K562 (cell line): ENCODE results near the gene TMED10. TPM values are rescaled to one million over a fixed set of nuclear protein-coding genes. Genes with fewer than 3 reads are reported as not detected.

Experiments used
- ATAC-seq: fragments of 200-7000 bp; cut with Tn5 transposase; 3 replicates; pipeline ENCODE4 v1.9.1; 2020; ENCODE audit warnings: moderate library complexity
- BruUV-seq: library from RNA; stranded (reverse); fragments of 400-500 nt; replicated peaks from 2 replicates; lab custom pipeline; 2021; lab: Mats Ljungman, UMichigan
- CTCF ChIA-PET: fragments of 300-600 bp; formaldehyde crosslinking; extraction: SDS; loops from one replicate; lab custom pipeline; 2021; ENCODE audit warnings: low intra/inter-chr PET ratio; lab: Yijun Ruan, JAX
- POLR2A ChIA-PET: fragments of 300-600, 350-650 bp; sonication (Branson Sonifier 250); formaldehyde crosslinking; extraction: SDS; loops from one replicate; lab custom pipeline; 2021; ENCODE audit warnings: antibody characterized with exemption, inconsistent platforms; lab: Yijun Ruan, JAX
- DNase-seq, 4 experiments: peaks; one replicate each; pipeline versions ENCODE4 v3.0.0 to v3.0.0-alpha.2; 2011 to 2018; ENCODE audit warnings: low spot score in 3 of 4, mixed read lengths in 3 of 4; ENCODE audit errors: extremely low read depth in 1 of 4
- FAIRE-seq: peaks from 2 replicates; lab custom pipeline; 2011; peaks lifted over from hg19 to GRCh38; lab: Jason Lieb, UNC
- H2AFZ ChIP-seq: 2 replicates; pipeline ENCODE4 v1.6.0; 2011; ENCODE audit warnings: low read depth, low read length, control low read depth, inconsistent platforms
- H3K27ac ChIP-seq: fragments of 200-600 bp; 3 replicates; pipeline ENCODE4 v1.8.0; 2011; ENCODE audit warnings: low read depth, mild to moderate bottlenecking, control low read depth, inconsistent platforms, low read length, moderate library complexity, mixed read lengths; ENCODE audit errors: extremely low read depth
- H3K27me3 ChIP-seq, 2 experiments: fragments of 300-600 bp in 1 of 2; 2 replicates in 1 of 2; 3 replicates in 1 of 2; pipeline versions ENCODE4 v1.6.0 to v1.8.0; 2011; ENCODE audit warnings: inconsistent platforms in 2 of 2, low read length in 2 of 2, mild to moderate bottlenecking in 1 of 2, mixed read lengths in 1 of 2, moderate library complexity in 1 of 2; ENCODE audit not compliant: control insufficient read depth in 2 of 2, insufficient read depth in 2 of 2
- H3K36me3 ChIP-seq: fragments of 300-600 bp; 3 replicates; pipeline ENCODE4 v1.8.0; 2011; ENCODE audit warnings: mild to moderate bottlenecking, low read length, inconsistent platforms; ENCODE audit not compliant: control insufficient read depth, insufficient read depth
- H3K4me1 ChIP-seq, 2 experiments: fragments of 200-600 bp in 1 of 2; replicated peaks in 1 of 2; 2 replicates in 1 of 2; 3 replicates in 1 of 2; pipeline versions ENCODE4 v1.5.1 to v1.8.0; 2011; ENCODE audit warnings: inconsistent platforms in 2 of 2, low read length in 2 of 2, mild to moderate bottlenecking in 1 of 2, mixed read lengths in 1 of 2, moderate library complexity in 1 of 2; ENCODE audit not compliant: control insufficient read depth in 2 of 2, insufficient read depth in 2 of 2
- H3K4me2 ChIP-seq: 2 replicates; pipeline ENCODE4 v1.6.1; 2011; ENCODE audit warnings: low read length, control low read depth, inconsistent platforms, mixed read lengths; ENCODE audit not compliant: insufficient read depth
- H3K4me3 ChIP-seq: fragments of 200-600 bp; sonication (generic), shearing (Covaris generic); 2 replicates; pipeline ENCODE4 v1.5.1; 2016; ENCODE audit warnings: control low read depth, inconsistent platforms
- H3K79me2 ChIP-seq: fragments of 200-600 bp; 3 replicates; pipeline ENCODE4 v1.8.0; 2011; ENCODE audit warnings: low read length, inconsistent platforms; ENCODE audit not compliant: control insufficient read depth, insufficient read depth
- H3K9ac ChIP-seq, 2 experiments: 2 replicates each; pipeline versions ENCODE4 v1.6.0 to v1.6.1; 2011; ENCODE audit warnings: low read depth in 2 of 2, low read length in 2 of 2, control low read depth in 1 of 2, inconsistent platforms in 1 of 2, mild to moderate bottlenecking in 1 of 2, mixed read lengths in 1 of 2; ENCODE audit not compliant: insufficient read depth in 1 of 2
- H3K9me1 ChIP-seq: one replicate; pipeline ENCODE4 v1.6.0; 2011; ENCODE audit warnings: inconsistent platforms, mild to moderate bottlenecking, low read length, moderate library complexity; ENCODE audit not compliant: control insufficient read depth, insufficient read depth
- H3K9me3 ChIP-seq: replicated peaks from 2 replicates; pipeline ENCODE4 v1.5.1; 2011; ENCODE audit warnings: low read depth, low read length, inconsistent platforms; ENCODE audit not compliant: control insufficient read depth, insufficient read depth
- H4K20me1 ChIP-seq: replicated peaks from 2 replicates; pipeline ENCODE4 v1.6.1; 2011; ENCODE audit warnings: low read length, inconsistent platforms, mixed read lengths; ENCODE audit not compliant: control insufficient read depth, insufficient read depth
- LEF1 ChIP-seq: fragments of 450-650 bp; IDR thresholded peaks from 2 replicates; pipeline ENCODE4 v1.6.1; 2016; ENCODE audit warnings: mild to moderate bottlenecking
- PPARD ChIP-seq: fragments of 250-450 bp; sonication (Bioruptor Pico); IDR thresholded peaks from 2 replicates; pipeline ENCODE4 v1.8.0; 2022; ENCODE audit warnings: inconsistent platforms, mild to moderate bottlenecking, moderate library complexity
- TAF1 ChIP-seq: IDR thresholded peaks from 2 replicates; pipeline ENCODE4 v1.6.1; 2011; ENCODE audit warnings: mild to moderate bottlenecking, low read length, moderate library complexity; ENCODE audit not compliant: insufficient read depth, control insufficient read depth, severe bottlenecking; ENCODE audit errors: extremely low read depth
- ZBTB34 ChIP-seq: fragments of 250-450 bp; sonication (Bioruptor Pico); IDR thresholded peaks from 2 replicates; pipeline ENCODE4 v1.8.0; 2021; ENCODE audit warnings: mild to moderate bottlenecking, moderate library complexity
- ZBTB5 ChIP-seq: fragments of 450-650 bp; IDR thresholded peaks from 2 replicates; pipeline ENCODE4 v1.6.1; 2017; ENCODE audit warnings: antibody characterized with exemption
- ZNF165 ChIP-seq: fragments of 250-450 bp; sonication (Bioruptor Pico); IDR thresholded peaks from 2 replicates; pipeline ENCODE4 v1.4.0; 2020; ENCODE audit warnings: borderline replicate concordance
- ZNF277 ChIP-seq: fragments of 250-450 bp; sonication (Bioruptor Pico); IDR thresholded peaks from 2 replicates; pipeline ENCODE4 v1.8.0; 2022; ENCODE audit warnings: inconsistent platforms, mild to moderate bottlenecking, moderate library complexity, borderline replicate concordance
- ZNF407 ChIP-seq: fragments of 450-650 bp; IDR thresholded peaks from 2 replicates; pipeline ENCODE4 v1.6.1; 2016; ENCODE audit warnings: low read depth
- WGBS: fragments of 100-300 bp; shearing (Covaris generic); methylation state at CpG from one replicate; pipeline ENCODE4 v1.1.6; 2016; ENCODE audit warnings: low coverage, mixed read lengths; ENCODE audit not compliant: insufficient coverage; ENCODE audit errors: missing lambda C conversion rate; 5-methylcytosine and 5-hydroxymethylcytosine counted together
- in situ Hi-C: fragments of 300-500 bp; cut with MboI; formaldehyde crosslinking; loops from 4 replicates; pipeline ENCODE4 v1.15.0; 2018; ENCODE audit warnings: inconsistent platforms, mixed read lengths
- intact Hi-C: fragments of 100-400 bp; cut with micrococcal nuclease; formaldehyde crosslinking; loops from 2 replicates; pipeline ENCODE4 v1.14.2; 2022
- polyA plus RNA-seq, 8 experiments: library from polyadenylated mRNA; depleted of rRNA in 4 of 8; stranded (reverse) in 5 of 8; unstranded in 3 of 8; fragments of >200 nt; fragmentation: Nextera tagmentation in 2 of 8; fragmentation: Illumina TruSeq in 1 of 8; extraction: Ambion mirVana in 2 of 8; extraction: Trizol in 1 of 8; gene quantifications; 2 replicates each; pipeline versions ENCODE4 v1.2.1 to v1.2.3, GENCODE V29; 2011 to 2014; ENCODE audit warnings: inconsistent platforms in 1 of 8, missing spikeins in 1 of 8
- total RNA-seq, 7 experiments: library from RNA; depleted of rRNA in 6 of 7; stranded (reverse); fragments of >200 nt in 6 of 7; fragmentation: Illumina TruSeq in 2 of 7; extraction: Trizol in 2 of 7; gene quantifications; 2 replicates each; pipeline versions ENCODE4 v1.2.1 to v1.2.3, GENCODE V29; 2011 to 2021; ENCODE audit warnings: low replicate concordance in 1 of 7

The TMED10 gene
- total and polyA plus RNA-seq, 9 of the 15 experiments (the other 6 are each of a cell fraction or from before 2014, with no cell fraction given): 62.2 to 233 (median 124) TPM

GRCh38 chr14:75220156-75220555 is 43.7 kb upstream of the TMED10 start:
- 72% methylated on average over 8 of the region's 9 CpGs for WGBS
- FAIRE-seq (no peak), ATAC-seq (no peak), DNase-seq (no peak)
- Histone ChIP-seq H3K4me2 (no peak overlapping the region), H3K9me3 (no peaks in the 10 kb centered on the region), H3K4me1 (peaks cover 0 to 7% of the 10 kb centered on the region in 2 experiments; a peak in 2 of 5 replicates), H4K20me1 (no peaks in the 10 kb centered on the region), H3K9ac (no peak overlapping the region), H3K9me1 (no peaks in the 10 kb centered on the region), H3K27ac (no peak overlapping the region), H3K36me3 (no peaks in the 10 kb centered on the region), H3K27me3 (no peaks in the 10 kb centered on the region), H2AFZ (no peak overlapping the region), H3K4me3 (no peak overlapping the region), H3K79me2 (no peaks in the 10 kb centered on the region)
- intact Hi-C loops: no loop called here
- ChIA-PET CTCF (no interaction called here), POLR2A (interaction anchor here (0.7 kb wide), 1 partner anchor 9 kb away, joined by 3 read pairs; no protein-coding TSS in a partner anchor)
- BruUV-seq: no TSS peak
- in situ Hi-C loops: no loop called here
- TF ChIP-seq LEF1 (no peak), ZBTB5 (no peak), ZNF407 (no peak), ZBTB34 (CRISPR knock-in tag) (no peak), ZNF165 (no peak), ZNF277 (CRISPR knock-in tag) (no peak), PPARD (CRISPR knock-in tag) (no peak), TAF1 (no peak)
